Measurements from ENCODE around the gene PSD4.

PSD4 gene

GRCh38 chr2:113228991-113229716, 55.4 kb downstream of the PSD4 start:
- no peak for TF ChIP-seq CTCF (IDR thresholded peaks at IDR 0.05; ENCODE audit: poor library complexity, severe bottlenecking)
- H3K27me3 ChIP-seq (ENCODE audit: insufficient read depth, poor library complexity, severe bottlenecking): no peaks in the 10 kb centered on the region
- H3K9me3 ChIP-seq (ENCODE audit: severe bottlenecking): no peaks in the 10 kb centered on the region
- H3K4me1 ChIP-seq (ENCODE audit: insufficient read depth, poor library complexity, severe bottlenecking): no peaks in the 10 kb centered on the region
- no peak for ATAC-seq (ENCODE audit: low read depth)
- no peak overlapping the region for H3K4me3 ChIP-seq (ENCODE audit: severe bottlenecking)
- H3K27ac ChIP-seq (ENCODE audit: poor library complexity, severe bottlenecking): no peak overlapping the region
- DNase-seq (ENCODE audit: low spot score): no peak
- no peaks in the 10 kb centered on the region for H3K36me3 ChIP-seq (ENCODE audit: low read depth)

GRCh38 chr2:113229795-113230194, 56.0 kb downstream of the PSD4 start:
- no peak for TF ChIP-seq CTCF (IDR thresholded peaks at IDR 0.05; ENCODE audit: poor library complexity, severe bottlenecking)
- no peak for ATAC-seq (ENCODE audit: low read depth)
- no peak overlapping the region for H3K4me3 ChIP-seq (ENCODE audit: severe bottlenecking)
- no peaks in the 10 kb centered on the region for H3K9me3 ChIP-seq (ENCODE audit: severe bottlenecking)
- no peaks in the 10 kb centered on the region for H3K4me1 ChIP-seq (ENCODE audit: insufficient read depth, poor library complexity, severe bottlenecking)
- no peaks in the 10 kb centered on the region for H3K27me3 ChIP-seq (ENCODE audit: insufficient read depth, poor library complexity, severe bottlenecking)
- DNase-seq (ENCODE audit: low spot score): no peak
- no peak overlapping the region for H3K27ac ChIP-seq (ENCODE audit: poor library complexity, severe bottlenecking)
- H3K36me3 ChIP-seq (ENCODE audit: low read depth): no peaks in the 10 kb centered on the region

GRCh38 chr2:113230531-113230930, 56.8 kb downstream of the PSD4 start:
- H3K4me3 ChIP-seq (ENCODE audit: severe bottlenecking): no peak overlapping the region
- DNase-seq (ENCODE audit: low spot score): no peak
- no peak for ATAC-seq (ENCODE audit: low read depth)
- H3K4me1 ChIP-seq (ENCODE audit: insufficient read depth, poor library complexity, severe bottlenecking): no peaks in the 10 kb centered on the region
- H3K36me3 ChIP-seq (ENCODE audit: low read depth): no peaks in the 10 kb centered on the region
- H3K9me3 ChIP-seq (ENCODE audit: severe bottlenecking): no peaks in the 10 kb centered on the region
- H3K27ac ChIP-seq (ENCODE audit: poor library complexity, severe bottlenecking): no peak overlapping the region
- no peaks in the 10 kb centered on the region for H3K27me3 ChIP-seq (ENCODE audit: insufficient read depth, poor library complexity, severe bottlenecking)
- TF ChIP-seq CTCF (IDR thresholded peaks at IDR 0.05; ENCODE audit: poor library complexity, severe bottlenecking): no peak

- Histone ChIP-seq H3K4me3 (ENCODE audit: severe bottlenecking) (no peak overlapping the region), H3K27ac (ENCODE audit: poor library complexity, severe bottlenecking) (no peak overlapping the region), H3K27me3 (ENCODE audit: insufficient read depth, poor library complexity, severe bottlenecking) (no peaks in the 10 kb centered on the region), H3K36me3 (ENCODE audit: low read depth) (no peaks in the 10 kb centered on the region), H3K9me3 (ENCODE audit: severe bottlenecking) (no peaks in the 10 kb centered on the region), H3K4me1 (ENCODE audit: insufficient read depth, poor library complexity, severe bottlenecking) (no peaks in the 10 kb centered on the region)
- ATAC-seq (ENCODE audit: low read depth) (no peak), DNase-seq (ENCODE audit: low spot score) (no peak)
- TF ChIP-seq CTCF (IDR thresholded peaks at IDR 0.05; ENCODE audit: poor library complexity, severe bottlenecking): no peak
Measured at GRCh38 chr2:113231064-113231463, 57.3 kb downstream of the PSD4 start.

- Histone ChIP-seq H3K4me3 (ENCODE audit: severe bottlenecking) (no peak overlapping the region), H3K36me3 (ENCODE audit: low read depth) (no peaks in the 10 kb centered on the region), H3K4me1 (ENCODE audit: insufficient read depth, poor library complexity, severe bottlenecking) (no peaks in the 10 kb centered on the region), H3K27ac (ENCODE audit: poor library complexity, severe bottlenecking) (no peak overlapping the region), H3K9me3 (ENCODE audit: severe bottlenecking) (no peaks in the 10 kb centered on the region), H3K27me3 (ENCODE audit: insufficient read depth, poor library complexity, severe bottlenecking) (no peaks in the 10 kb centered on the region)
- TF ChIP-seq CTCF (IDR thresholded peaks at IDR 0.05; ENCODE audit: poor library complexity, severe bottlenecking): no peak
- ATAC-seq (ENCODE audit: low read depth) (no peak), DNase-seq (ENCODE audit: low spot score) (no peak)
Measured at GRCh38 chr2:113232123-113232522, 58.4 kb downstream of the PSD4 start.

All from RWPE2 (cell line).